HG03558 (cell line): Measurements from ENCODE around the gene MBD3L3.
"Not testable (repeated sequence)": the region's sequence is repeated elsewhere in the genome, so short reads cannot be mapped to it uniquely, and the experiment has no call there.

Experiments used
- ATAC-seq: cut with Tn5 transposase; IDR thresholded peaks from one replicate; pipeline ENCODE4 v1.9.1; 2021; ENCODE audit warnings: moderate number of reproducible peaks; ENCODE audit not compliant: unreplicated experiment; ENCODE audit errors: extremely low read depth

Gene MBD3L3

DNA sequence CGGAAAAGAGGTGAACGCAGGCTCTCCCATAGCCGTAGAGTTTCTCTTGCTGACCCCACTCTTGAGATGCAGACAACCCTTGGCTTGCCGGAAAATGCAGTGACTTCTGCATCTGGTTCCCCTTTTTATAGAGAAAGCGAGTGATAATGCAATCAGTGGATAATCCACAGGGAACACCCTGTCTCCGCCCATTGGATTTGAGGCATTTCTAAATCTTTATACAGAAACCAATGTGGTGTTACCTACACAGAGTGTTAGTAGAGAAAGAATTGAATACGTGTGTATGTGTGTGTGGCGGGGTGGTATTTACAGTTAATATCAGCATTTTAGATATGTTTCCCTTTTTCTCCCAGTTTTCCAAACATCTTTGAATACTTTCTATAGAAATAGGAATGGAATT lies at the start of gene MBD3L3:
TSS of gene MBD3L3 (minus strand) at position 101 of the 400 bp plus-strand sequence. CDS start at position 30, 71 bp downstream.
- ATAC-seq: not testable (repeated sequence)

DNA sequence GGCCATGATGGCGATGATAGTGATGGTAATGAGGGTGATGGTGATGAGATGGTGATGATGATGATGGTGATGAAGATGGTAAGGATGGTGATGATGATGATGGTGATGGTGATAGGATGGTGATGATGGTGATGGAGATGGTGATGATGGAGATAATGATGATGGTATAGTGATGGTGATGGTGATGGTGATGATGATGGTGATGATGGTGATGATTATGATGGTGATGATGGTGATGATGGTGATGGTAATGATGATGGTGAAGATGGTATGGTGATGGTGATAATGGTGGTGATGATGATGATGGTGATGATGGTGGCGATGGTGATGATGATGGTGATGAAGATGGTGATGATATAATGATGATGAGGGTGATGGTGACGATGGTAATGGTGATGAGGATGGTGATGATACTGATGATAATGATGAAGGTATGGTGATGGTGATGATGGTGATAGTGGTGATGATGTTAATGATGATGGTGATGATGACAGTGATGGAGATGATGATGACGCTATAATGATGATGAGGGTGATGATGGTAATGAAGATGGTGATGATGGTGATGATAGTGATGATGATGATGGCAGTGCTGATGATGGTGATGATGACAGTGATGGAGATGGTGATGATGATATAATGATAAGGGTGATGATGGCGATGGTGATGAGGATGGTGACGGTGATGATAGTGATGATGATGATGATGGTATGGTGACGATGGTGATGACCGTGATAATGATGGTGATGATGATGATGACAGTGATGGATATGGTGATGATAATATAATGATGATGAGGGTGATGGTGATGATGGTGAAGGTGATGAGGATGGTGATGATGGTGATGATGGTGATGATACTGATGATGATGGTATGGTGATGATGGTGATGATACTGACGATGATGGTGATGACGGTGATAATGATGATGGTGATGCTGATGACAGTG lies 48.5 kb upstream of the MBD3L3 start:
- ATAC-seq: no peak

DNA sequence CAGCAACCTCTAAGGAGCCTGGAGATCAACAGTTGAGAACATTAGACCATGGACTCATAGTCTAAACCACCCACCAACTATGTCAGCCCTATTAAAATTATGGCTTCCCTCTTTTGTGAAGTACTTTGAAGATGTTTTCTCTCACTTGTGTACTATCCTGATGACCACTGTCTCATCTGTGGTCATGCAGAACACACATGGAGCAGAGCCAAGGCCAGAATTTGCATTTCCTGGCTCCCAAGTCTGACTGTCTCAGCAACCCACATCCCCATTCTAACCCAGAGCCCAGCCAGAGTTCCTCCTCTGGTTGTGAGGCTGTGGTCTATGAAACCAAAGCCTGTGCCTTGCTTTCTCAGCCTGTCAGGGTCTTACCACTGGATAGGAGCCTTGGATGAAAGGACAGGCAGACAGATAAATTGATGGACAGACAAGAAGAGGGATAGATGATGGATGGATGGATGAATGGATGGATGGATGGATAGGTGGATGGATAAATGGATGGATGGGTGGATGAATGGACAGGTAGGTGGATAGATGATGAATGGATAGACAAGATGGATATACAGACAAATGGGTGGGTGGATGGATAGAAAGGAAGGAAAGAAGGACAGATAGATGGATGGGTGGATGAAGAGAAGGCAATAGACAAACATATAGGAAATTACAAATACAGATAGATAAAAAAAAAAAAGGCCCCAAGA lies 46.4 kb upstream of the MBD3L3 start:
- no peak for ATAC-seq

DNA sequence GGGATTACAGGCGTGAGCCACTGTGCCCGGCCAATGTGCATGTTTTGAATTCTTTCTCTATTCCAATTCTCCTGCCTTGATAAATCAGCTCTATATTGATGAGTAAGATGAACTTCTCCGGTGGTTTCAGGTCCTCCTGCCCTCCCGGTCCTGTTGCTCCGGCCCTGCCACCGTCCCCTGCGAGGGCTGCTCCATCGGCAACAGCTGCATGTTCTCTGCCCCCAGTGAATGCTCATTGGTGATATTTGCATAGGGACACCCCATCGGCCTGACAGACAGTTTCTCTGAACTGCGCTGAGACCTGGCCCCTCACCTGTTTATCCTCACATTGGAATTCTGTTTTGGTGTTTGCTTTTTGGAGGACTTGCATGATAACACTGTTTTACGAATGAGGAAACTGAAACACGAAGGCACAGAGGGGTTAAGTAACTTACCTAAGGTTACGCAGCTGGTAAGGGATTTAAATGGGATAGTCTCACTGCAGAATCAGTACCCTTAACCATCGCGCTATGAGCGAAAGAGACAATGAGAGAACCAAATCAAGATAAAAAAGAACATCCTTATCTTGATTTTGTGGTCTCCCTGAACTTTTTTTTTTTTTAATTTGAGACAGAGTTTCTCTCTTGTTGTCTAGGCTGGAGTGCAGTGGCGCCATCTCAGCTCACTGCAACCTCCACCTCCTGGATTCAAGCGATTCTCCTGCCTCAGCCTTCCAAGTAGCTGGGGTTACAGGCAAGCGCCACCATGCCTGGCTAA lies 43.2 kb upstream of the MBD3L3 start:
- ATAC-seq: no peak

DNA sequence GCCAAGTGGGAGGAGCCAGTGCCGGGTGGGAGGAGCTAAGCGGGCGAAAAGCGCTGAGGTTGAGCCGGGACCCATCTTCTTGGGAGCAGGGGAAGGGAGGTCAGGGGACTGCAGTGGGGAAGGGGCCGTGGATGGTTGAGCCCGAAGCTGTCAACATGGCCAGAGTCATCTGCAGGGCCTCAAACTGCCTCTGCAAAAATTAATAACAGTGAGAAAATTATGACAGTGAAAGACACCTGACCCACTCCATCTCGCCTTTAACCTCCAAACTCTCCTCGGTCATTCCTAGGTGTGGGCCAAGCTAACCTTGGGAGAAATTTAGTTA lies 41.1 kb upstream of the MBD3L3 start:
- ATAC-seq: no peak

DNA sequence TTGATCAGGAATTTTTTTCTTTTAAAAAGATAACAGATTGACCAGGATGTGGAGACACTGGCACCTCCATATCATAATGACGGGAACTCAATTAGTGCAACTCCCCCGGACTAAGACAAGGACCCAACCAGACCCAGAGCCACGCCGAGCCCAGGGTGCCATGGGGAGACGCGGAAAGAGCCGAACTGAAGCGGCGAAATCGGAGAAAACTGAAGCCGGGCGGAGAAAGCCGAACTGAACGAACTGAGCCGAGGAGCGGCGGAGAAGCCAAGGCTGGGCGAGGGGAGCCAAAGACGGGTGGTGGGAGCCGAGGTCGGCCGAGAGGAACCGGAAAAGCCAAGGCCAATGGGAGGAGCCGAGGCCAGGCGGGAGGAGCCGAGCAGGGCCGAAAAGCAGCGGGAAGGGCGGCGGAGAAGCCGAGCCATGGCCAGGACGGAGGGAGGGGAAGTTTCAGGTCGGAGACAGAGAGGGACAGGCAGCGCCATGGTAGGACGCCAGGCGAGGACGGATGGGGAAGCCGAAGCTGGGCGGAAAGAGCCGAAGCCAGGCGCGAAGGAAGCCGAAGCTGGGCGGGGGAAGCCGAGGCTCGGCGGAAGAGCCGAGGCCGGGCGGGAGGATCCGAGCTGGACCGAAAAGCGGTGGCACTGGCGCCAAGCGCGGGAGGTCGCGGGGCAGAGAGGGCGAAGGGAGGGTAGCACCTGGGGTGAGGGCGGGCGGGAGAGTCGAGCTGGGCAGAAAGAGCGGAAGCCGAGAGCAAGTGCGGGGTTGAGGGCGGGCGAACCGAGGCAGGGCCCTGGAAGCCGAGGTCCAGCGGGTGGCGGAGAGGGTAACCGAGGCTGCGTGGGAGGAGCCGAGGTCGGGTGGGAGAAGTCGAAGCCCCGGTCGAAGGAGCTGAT lies 40.5 kb upstream of the MBD3L3 start:
- no peak for ATAC-seq

DNA sequence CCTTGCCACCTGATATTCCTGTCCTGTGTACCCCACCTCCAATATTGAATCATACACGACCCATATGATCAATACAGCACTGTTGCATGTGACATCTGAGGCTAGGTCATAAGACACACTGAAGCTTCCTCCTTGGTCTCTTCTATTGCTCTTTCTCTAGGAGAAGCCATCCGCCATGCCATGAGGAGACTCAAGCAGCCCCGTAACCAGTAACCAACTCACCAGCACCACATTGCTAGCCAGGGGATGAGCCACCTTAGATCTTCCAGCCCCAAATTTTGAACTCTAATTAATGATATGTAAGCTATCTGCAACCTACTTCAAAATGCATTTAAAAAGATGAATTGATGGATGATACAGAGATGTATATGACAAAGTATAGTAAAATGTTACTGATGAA lies 39.6 kb upstream of the MBD3L3 start:
- ATAC-seq: no peak

DNA sequence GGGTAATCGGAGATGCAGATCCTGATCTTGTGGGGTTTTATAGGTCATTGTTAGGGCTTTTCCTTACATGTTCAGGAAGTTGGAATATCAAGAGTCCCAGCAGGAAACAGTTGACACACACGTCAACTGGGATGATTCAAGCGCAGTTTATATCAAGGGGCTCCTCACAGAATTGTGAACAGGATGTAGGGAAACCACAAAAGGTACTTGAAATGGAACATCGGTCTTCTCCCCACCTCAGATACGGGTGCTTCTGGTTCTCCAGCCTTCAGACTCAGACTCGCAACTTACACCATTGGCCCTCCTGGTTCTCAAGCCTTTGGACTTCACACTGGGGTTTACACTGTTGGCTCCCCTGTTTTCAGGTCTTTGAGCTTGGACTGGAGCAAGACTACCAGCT lies 30.5 kb upstream of the MBD3L3 start:
- ATAC-seq: no peak

DNA sequence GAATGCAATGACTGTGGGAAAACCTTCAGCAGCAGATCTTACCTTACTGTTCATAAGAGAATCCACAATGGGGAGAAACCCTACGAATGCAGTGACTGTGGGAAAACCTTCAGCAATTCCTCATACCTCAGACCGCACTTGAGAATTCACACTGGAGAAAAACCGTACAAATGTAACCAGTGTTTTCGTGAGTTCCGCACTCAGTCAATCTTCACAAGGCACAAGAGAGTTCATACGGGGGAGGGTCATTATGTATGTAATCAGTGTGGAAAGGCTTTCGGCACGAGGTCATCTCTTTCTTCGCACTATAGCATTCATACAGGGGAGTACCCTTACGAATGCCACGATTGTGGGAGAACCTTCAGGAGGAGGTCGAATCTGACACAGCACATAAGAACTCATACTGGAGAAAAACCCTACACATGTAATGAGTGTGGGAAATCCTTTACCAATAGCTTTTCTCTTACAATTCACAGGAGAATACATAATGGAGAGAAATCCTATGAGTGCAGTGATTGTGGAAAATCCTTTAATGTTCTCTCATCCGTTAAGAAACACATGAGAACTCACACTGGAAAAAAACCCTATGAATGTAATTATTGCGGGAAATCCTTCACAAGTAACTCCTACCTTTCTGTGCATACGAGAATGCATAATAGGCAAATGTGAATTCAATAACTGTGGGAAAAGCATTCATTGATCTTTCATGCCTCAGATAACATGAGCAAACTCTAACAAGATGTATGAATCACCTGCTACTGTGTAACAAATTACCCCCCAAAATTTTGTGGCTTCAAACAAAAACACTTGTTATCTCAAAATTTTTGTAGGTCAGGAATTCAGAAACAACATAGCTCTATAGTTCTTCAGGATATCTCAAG lies 24.8 kb upstream of the MBD3L3 start:
- ATAC-seq: no peak

DNA sequence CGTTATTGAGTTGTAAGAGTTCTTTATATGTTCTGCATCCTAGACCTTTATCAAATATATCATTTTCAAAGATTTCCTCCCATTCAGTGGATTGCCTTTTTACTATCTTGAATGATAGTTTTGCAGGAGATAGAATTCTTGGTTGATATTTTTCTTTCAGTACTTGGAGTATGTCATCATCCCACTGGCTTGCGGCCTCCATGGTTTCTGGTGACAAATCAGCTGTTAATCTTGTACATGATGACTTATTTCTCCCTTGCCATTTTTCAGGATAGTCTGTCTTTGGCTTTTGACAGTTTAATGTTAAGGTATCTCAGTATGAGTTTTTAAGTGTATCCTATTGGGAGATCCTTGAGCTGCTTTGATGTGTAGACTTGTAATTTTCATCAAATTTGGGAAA lies 19.5 kb upstream of the MBD3L3 start:
- no peak for ATAC-seq

DNA sequence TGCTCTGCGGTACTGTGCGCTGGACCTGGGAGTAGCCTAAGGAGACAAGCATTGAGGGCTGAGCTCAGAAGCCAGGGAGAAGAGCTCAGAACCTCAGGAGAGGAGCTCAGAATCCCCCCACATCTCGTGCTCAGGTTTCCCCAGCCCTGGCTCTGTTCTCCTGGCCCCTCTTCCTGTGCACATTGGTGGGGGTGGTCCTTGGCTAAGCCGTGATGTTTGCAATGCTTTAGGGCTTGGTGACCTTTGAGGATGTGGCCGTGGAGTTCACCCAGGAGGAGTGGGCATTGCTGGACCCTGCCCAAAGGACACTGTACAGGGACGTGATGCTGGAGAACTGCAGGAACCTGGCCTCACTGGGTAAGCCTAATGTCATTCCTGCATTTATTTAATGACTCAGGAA lies 17.7 kb upstream of the MBD3L3 start:
- no peak for ATAC-seq

DNA sequence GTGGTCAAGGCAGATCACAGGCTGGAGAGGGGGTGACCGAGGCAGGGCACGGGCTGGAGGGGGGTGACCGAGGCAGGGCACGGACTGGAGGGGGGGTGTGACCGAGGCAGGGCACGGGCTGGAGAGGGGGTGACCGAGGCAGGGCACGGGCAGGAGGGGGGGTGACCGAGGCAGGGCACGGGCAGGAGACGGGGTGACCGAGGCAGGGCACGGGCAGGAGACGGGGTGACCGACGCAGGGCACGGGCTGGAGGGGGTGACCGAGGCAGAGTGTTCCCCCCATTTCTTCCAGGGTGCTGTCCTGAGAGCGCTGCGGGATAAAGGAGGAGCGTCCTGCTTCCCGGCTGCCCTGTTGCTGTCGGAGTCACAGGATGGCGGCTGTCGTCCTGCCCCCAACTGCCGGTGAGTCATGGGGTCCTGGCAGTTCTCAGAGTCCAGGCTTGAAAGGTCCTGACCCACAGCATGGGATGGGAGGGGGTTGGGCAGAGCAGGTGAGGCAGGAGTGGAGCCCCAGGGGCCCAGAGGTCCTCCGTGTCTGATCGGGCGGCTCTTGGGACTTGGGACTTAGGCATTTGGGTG lies 16.3 kb upstream of the MBD3L3 start:
- ATAC-seq: no peak

DNA sequence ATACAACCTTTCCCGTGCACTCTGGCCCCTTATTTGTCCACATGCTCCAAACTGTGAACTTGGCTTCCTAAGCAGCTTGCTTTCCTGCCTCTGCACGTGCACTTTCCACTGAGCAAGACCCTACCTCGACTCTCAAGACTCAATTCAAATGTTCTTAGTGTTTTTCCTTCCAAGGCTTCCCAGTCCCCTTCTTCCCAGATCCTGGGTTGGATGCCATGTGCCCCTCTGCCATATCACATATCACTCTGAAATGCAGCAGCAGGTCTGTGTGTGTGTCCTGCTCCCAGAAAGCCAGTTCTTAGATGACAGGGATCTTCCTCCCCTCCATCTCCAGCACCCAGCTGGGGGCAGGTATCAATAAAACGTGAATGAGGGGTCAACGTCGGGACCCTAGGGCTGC lies 14.1 kb upstream of the MBD3L3 start:
- ATAC-seq: no peak

DNA sequence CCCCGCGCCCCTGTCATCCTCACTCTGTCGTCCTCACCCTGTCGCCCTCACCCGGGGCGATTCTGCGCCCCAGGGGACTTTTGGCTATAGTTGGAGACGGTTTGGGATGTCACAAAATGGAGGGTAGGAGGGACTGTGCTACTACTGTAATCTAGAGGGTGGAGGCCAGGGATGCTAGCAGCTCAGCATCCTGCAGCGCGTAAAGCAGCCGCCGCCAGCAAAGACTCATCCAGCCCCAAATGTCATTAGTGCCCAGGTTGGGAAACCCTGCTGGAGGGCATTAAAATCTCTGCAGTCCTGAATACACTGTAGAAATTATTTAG lies 11.4 kb upstream of the MBD3L3 start:
- ATAC-seq: no peak

DNA sequence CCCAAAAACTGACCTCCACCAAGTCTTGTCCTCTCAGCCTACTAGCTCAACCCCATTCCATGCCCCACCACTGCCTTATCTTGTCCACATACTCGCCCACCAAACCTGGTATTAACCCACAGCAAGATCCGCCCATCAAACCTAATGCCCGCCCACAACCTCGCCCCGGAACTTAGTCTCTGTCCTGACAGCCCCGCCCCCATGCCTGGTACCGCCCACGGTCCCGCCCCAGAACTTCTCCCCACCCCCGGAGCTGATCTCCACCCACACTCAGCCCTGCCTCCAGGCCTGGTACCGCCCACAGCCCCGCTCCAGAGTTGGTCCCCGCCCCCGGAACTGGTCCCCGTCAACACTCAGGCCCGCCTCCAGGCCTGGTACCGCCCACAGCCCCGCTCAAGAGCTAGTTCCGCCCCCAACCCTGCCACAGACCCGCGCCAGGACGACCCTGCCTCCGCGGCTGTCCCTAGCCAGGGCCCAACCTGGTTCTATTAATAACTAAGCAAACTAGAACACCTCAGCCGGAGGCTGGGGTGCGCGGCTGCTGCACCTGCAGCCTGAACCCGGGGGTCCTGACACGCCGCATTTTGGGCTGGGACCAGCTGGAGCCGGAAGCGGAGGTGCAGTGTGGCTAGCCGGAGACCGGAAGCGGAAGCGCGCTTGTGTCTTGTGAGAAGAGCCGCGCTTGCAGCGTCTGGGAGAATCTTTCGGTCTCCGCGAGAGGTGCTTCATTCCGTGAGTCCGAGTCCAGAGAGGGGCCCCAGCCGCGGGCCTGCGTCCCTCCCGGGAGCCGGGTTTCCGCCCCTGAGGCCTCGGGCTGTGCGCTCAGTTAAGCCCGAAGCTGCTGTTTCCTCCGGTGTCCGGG lies 10.8 kb upstream of the MBD3L3 start, which contains the start of gene ZNF557:
TSS of gene ZNF557 (plus strand) at position 662 of the 862 bp plus-strand sequence. CDS start 5,372 bp downstream, outside the sequence.
- ATAC-seq: no peak

DNA sequence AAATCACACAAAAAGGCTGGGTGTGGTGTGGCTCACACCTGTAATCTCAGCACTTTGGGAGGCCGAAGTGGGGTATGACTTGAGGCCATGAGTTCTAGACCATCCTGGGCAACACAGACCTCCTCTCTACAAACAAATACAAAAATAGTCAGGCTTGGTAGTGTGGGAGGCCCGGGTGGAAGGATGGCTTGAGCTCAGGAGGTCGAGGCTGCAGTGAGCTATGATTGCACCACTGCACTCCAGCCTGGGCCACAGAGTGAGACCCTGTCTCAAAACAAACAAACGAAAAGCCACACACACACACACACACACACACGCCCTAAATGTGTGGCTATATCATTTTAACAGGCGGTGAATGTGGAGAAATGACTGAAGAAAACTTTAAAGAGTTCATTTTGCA lies 10.1 kb upstream of the MBD3L3 start:
- no peak for ATAC-seq

DNA sequence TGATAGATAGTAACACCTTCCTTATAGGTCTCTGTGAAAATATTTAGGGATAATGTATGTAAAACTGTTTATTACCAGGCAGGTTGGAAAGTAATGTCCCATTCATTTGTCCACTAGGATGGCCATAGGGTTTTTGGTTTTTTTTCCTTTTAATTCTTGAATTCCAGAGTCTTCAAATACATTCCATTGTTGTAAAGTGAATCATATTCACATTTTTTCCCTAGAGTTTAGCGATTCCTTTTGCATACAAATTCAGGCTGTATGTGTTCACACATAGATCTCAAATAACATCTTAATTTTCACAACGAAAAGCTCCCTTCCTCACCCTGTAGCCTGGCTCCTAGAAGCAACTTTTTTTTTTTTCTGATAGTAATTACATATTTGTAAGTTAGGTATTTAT lies 9.2 kb upstream of the MBD3L3 start:
- ATAC-seq: no peak

DNA sequence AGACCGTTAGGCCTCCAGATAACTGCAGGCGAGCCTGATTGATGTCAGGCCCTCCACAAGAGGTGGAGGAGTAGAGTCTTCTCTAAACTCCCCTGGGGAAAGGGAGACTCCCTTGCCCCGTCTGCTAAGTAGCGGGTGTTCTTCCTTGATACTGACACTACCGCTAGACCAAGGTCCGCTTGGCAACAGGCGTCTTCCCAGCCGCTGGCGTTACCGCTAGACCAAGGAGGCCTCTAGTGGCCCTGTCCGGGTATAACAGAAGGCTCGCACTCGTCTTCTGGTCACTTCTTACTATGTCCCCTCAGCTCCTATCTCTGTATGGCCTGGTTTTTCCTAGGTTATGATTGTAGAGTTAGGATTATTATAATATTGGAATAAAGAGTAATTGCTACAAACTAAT lies 8.6 kb upstream of the MBD3L3 start:
- ATAC-seq: not testable (repeated sequence)
